ENCODE measurements around the gene GALK1.

The GALK1 gene

GRCh38 chr17:75723171-75723930 lies 41.6 kb downstream of the GALK1 start:
- no peak for DNase-seq

GRCh38 chr17:75722542-75723095 lies 42.4 kb downstream of the GALK1 start:
- no peak for DNase-seq

- DNase-seq = no peak
Measured at GRCh38 chr17:75722076-75722475, 42.9 kb downstream of the GALK1 start.

- DNase-seq = no peak
Measured at GRCh38 chr17:75721463-75722011, 43.5 kb downstream of the GALK1 start.

GRCh38 chr17:75720656-75721462 lies 44.1 kb downstream of the GALK1 start, which contains the start of gene ITGB4:
ITGB4 (plus strand) TSS chr17:75721459; CDS start chr17:75724704, 3,245 bp downstream.
- DNase-seq = peak in 1 of 2 donors; percentile 12

GRCh38 chr17:75719732-75720131 lies 45.3 kb downstream of the GALK1 start:
- no peak for DNase-seq

- no peak for DNase-seq
Measured at GRCh38 chr17:75712446-75712845, 52.5 kb downstream of the GALK1 start.
